ENCODE results near the gene LEP.
A peak's percentile ranks its signal among the peaks of the same experiment; 100 is the strongest.

Gene LEP

GRCh38 chr7:128197989-128198580 lies 43.0 kb upstream of the LEP start:
- no peak overlapping the region for H3K4me3 ChIP-seq (ENCODE audit: insufficient read depth in 1 of 2, low read depth in 1 of 2, low read length in 2 of 2)
- no peak overlapping the region for H2BK120ac ChIP-seq (ENCODE audit: low read depth, low read length)
- H3K9me3 ChIP-seq (ENCODE audit: control insufficient read depth, low read length) = peaks cover 38% of the 10 kb centered on the region

GRCh38 chr7:128200376-128200775 lies 40.7 kb upstream of the LEP start:
- no peak overlapping the region for H2AK5ac ChIP-seq (ENCODE audit: low read length, severe bottlenecking)
- no peak overlapping the region for H2BK120ac ChIP-seq (ENCODE audit: low read depth, low read length)
- WGBS = 84% methylated on average over 6 of the region's 6 CpGs
- H3K9me3 ChIP-seq (ENCODE audit: control insufficient read depth, low read length) = peaks cover 16% of the 10 kb centered on the region
- H3K36me3 ChIP-seq (ENCODE audit: control insufficient read depth in 1 of 2, insufficient read depth in 2 of 2, low read depth in 1 of 2, low read length in 2 of 2) = no peaks in the 10 kb centered on the region
- H3K18ac ChIP-seq (ENCODE audit: low read depth in 1 of 2, low read length in 2 of 2) = no peak overlapping the region
- H4K91ac ChIP-seq (ENCODE audit: low read length) = no peak overlapping the region
- H4K8ac ChIP-seq (ENCODE audit: low read length) = no peak overlapping the region
- no peaks in the 10 kb centered on the region for H3K79me1 ChIP-seq (replicated peaks; ENCODE audit: low read length, poor library complexity, severe bottlenecking)
- H3K9ac ChIP-seq (ENCODE audit: low read length) = no peak overlapping the region
- no peak overlapping the region for H3K4ac ChIP-seq (ENCODE audit: low read depth in 1 of 2, low read length in 2 of 2)
- H3K27me3 ChIP-seq (ENCODE audit: control insufficient read depth in 1 of 2, insufficient read depth in 1 of 2, low read length in 2 of 2) = peaks cover 60 to 65% of the 10 kb centered on the region in 2 experiments
- H3K4me1 ChIP-seq (ENCODE audit: control insufficient read depth, insufficient read depth, low read depth, low read length) = peaks cover 9% of the 10 kb centered on the region
- no peak overlapping the region for H2BK12ac ChIP-seq (ENCODE audit: low read length in 2 of 2)
- H2AFZ ChIP-seq (ENCODE audit: low read depth, low read length) = no peak overlapping the region
- no peak overlapping the region for H3K23ac ChIP-seq (ENCODE audit: low read length in 2 of 2)
- no peak for DNase-seq
- no peak overlapping the region for H3K4me2 ChIP-seq (ENCODE audit: low read length, poor library complexity, severe bottlenecking)
- H2BK5ac ChIP-seq (ENCODE audit: low read depth, low read length, poor library complexity, severe bottlenecking) = no peak overlapping the region
- no peak overlapping the region for H3K27ac ChIP-seq (ENCODE audit: low read length, poor library complexity, severe bottlenecking)
- H2BK15ac ChIP-seq (ENCODE audit: low read depth, poor library complexity, severe bottlenecking) = no peak overlapping the region
- H3K4me3 ChIP-seq (ENCODE audit: insufficient read depth in 1 of 2, low read depth in 1 of 2, low read length in 2 of 2) = no peak overlapping the region
- H3K14ac ChIP-seq (ENCODE audit: low read length in 2 of 2) = no peak overlapping the region

More at GRCh38 chr7:128197989-128198580, 43.0 kb upstream of the LEP start:
- Histone ChIP-seq H2AFZ (ENCODE audit: low read depth, low read length) (no peak overlapping the region), H3K4ac (ENCODE audit: low read depth in 1 of 2, low read length in 2 of 2) (no peak overlapping the region), H3K4me2 (ENCODE audit: low read length, poor library complexity, severe bottlenecking) (no peak overlapping the region), H3K23ac (ENCODE audit: low read length in 2 of 2) (no peak overlapping the region), H3K27me3 (ENCODE audit: control insufficient read depth in 1 of 2, insufficient read depth in 1 of 2, low read length in 2 of 2) (peaks cover 44 to 45% of the 10 kb centered on the region in 2 experiments), H3K18ac (ENCODE audit: low read depth in 1 of 2, low read length in 2 of 2) (no peak overlapping the region), H2BK5ac (ENCODE audit: low read depth, low read length, poor library complexity, severe bottlenecking) (no peak overlapping the region), H2AK5ac (ENCODE audit: low read length, severe bottlenecking) (no peak overlapping the region), H3K79me1 (replicated peaks; ENCODE audit: low read length, poor library complexity, severe bottlenecking) (no peaks in the 10 kb centered on the region), H2BK12ac (ENCODE audit: low read length in 2 of 2) (no peak overlapping the region), H3K27ac (ENCODE audit: low read length, poor library complexity, severe bottlenecking) (no peak overlapping the region), H3K9ac (ENCODE audit: low read length) (no peak overlapping the region), H3K14ac (ENCODE audit: low read length in 2 of 2) (no peak overlapping the region), H4K8ac (ENCODE audit: low read length) (no peak overlapping the region), H2BK15ac (ENCODE audit: low read depth, poor library complexity, severe bottlenecking) (no peak overlapping the region), H3K4me1 (ENCODE audit: control insufficient read depth, insufficient read depth, low read depth, low read length) (peaks cover 9% of the 10 kb centered on the region), H3K36me3 (ENCODE audit: control insufficient read depth in 1 of 2, insufficient read depth in 2 of 2, low read depth in 1 of 2, low read length in 2 of 2) (no peaks in the 10 kb centered on the region), H4K91ac (ENCODE audit: low read length) (no peak overlapping the region)
- DNase-seq = no peak
- WGBS = 81% methylated on average over 3 of the region's 4 CpGs

- H2AK5ac ChIP-seq (ENCODE audit: low read length, severe bottlenecking) = no peak overlapping the region
- no peaks in the 10 kb centered on the region for H3K36me3 ChIP-seq (ENCODE audit: control insufficient read depth in 1 of 2, insufficient read depth in 2 of 2, low read depth in 1 of 2, low read length in 2 of 2)
- H3K4ac ChIP-seq (ENCODE audit: low read depth in 1 of 2, low read length in 2 of 2) = no peak overlapping the region
- H2BK12ac ChIP-seq (ENCODE audit: low read length in 2 of 2) = no peak overlapping the region
- H3K4me3 ChIP-seq (ENCODE audit: insufficient read depth in 1 of 2, low read depth in 1 of 2, low read length in 2 of 2) = peak overlapping the region in 1 of 2 experiments; percentile 56
- H3K27me3 ChIP-seq (ENCODE audit: control insufficient read depth in 1 of 2, insufficient read depth in 1 of 2, low read length in 2 of 2) = peaks cover 68 to 72% of the 10 kb centered on the region in 2 experiments
- peak overlapping the region in 1 of 2 experiments; percentile 53 for H3K23ac ChIP-seq (ENCODE audit: low read length in 2 of 2)
- WGBS = 3% methylated on average over 37 of the region's 37 CpGs
- peaks cover 9% of the 10 kb centered on the region for H3K9me3 ChIP-seq (ENCODE audit: control insufficient read depth, low read length)
- H2AFZ ChIP-seq (ENCODE audit: low read depth, low read length) = no peak overlapping the region
- no peak overlapping the region for H3K14ac ChIP-seq (ENCODE audit: low read length in 2 of 2)
- H2BK15ac ChIP-seq (ENCODE audit: low read depth, poor library complexity, severe bottlenecking) = no peak overlapping the region
- H3K4me1 ChIP-seq (ENCODE audit: control insufficient read depth, insufficient read depth, low read depth, low read length) = peaks cover 9% of the 10 kb centered on the region
- no peak for DNase-seq
- no peak overlapping the region for H4K8ac ChIP-seq (ENCODE audit: low read length)
- H3K9ac ChIP-seq (ENCODE audit: low read length) = no peak overlapping the region
- no peak overlapping the region for H3K18ac ChIP-seq (ENCODE audit: low read depth in 1 of 2, low read length in 2 of 2)
- no peaks in the 10 kb centered on the region for H3K79me1 ChIP-seq (replicated peaks; ENCODE audit: low read length, poor library complexity, severe bottlenecking)
- no peak overlapping the region for H3K27ac ChIP-seq (ENCODE audit: low read length, poor library complexity, severe bottlenecking)
- no peak overlapping the region for H2BK120ac ChIP-seq (ENCODE audit: low read depth, low read length)
- no peak overlapping the region for H4K91ac ChIP-seq (ENCODE audit: low read length)
- no peak overlapping the region for H3K4me2 ChIP-seq (ENCODE audit: low read length, poor library complexity, severe bottlenecking)
- no peak overlapping the region for H2BK5ac ChIP-seq (ENCODE audit: low read depth, low read length, poor library complexity, severe bottlenecking)
These were observed 39.9 kb upstream of the LEP start for GRCh38 chr7:128201067-128201689.

- peaks cover 9% of the 10 kb centered on the region for H3K4me1 ChIP-seq (ENCODE audit: control insufficient read depth, insufficient read depth, low read depth, low read length)
- H3K9me3 ChIP-seq (ENCODE audit: control insufficient read depth, low read length) = peaks cover 4% of the 10 kb centered on the region
- peak overlapping the region in 1 of 2 experiments; percentile 56 for H3K4me3 ChIP-seq (ENCODE audit: insufficient read depth in 1 of 2, low read depth in 1 of 2, low read length in 2 of 2)
- no peak overlapping the region for H4K91ac ChIP-seq (ENCODE audit: low read length)
- H3K79me1 ChIP-seq (replicated peaks; ENCODE audit: low read length, poor library complexity, severe bottlenecking) = no peaks in the 10 kb centered on the region
- H3K9ac ChIP-seq (ENCODE audit: low read length) = no peak overlapping the region
- H3K14ac ChIP-seq (ENCODE audit: low read length in 2 of 2) = no peak overlapping the region
- H3K36me3 ChIP-seq (ENCODE audit: control insufficient read depth in 1 of 2, insufficient read depth in 2 of 2, low read depth in 1 of 2, low read length in 2 of 2) = no peaks in the 10 kb centered on the region
- no peak overlapping the region for H3K4me2 ChIP-seq (ENCODE audit: low read length, poor library complexity, severe bottlenecking)
- no peak overlapping the region for H2AFZ ChIP-seq (ENCODE audit: low read depth, low read length)
- DNase-seq = no peak
- no peak overlapping the region for H3K4ac ChIP-seq (ENCODE audit: low read depth in 1 of 2, low read length in 2 of 2)
- no peak overlapping the region for H2BK15ac ChIP-seq (ENCODE audit: low read depth, poor library complexity, severe bottlenecking)
- H3K23ac ChIP-seq (ENCODE audit: low read length in 2 of 2) = no peak overlapping the region
- no peak overlapping the region for H3K27ac ChIP-seq (ENCODE audit: low read length, poor library complexity, severe bottlenecking)
- WGBS = 28% methylated on average over 17 of the region's 17 CpGs
- no peak overlapping the region for H3K18ac ChIP-seq (ENCODE audit: low read depth in 1 of 2, low read length in 2 of 2)
- no peak overlapping the region for H2BK12ac ChIP-seq (ENCODE audit: low read length in 2 of 2)
- no peak overlapping the region for H2BK120ac ChIP-seq (ENCODE audit: low read depth, low read length)
- H2BK5ac ChIP-seq (ENCODE audit: low read depth, low read length, poor library complexity, severe bottlenecking) = no peak overlapping the region
- H2AK5ac ChIP-seq (ENCODE audit: low read length, severe bottlenecking) = no peak overlapping the region
- peaks cover 74 to 77% of the 10 kb centered on the region in 2 experiments for H3K27me3 ChIP-seq (ENCODE audit: control insufficient read depth in 1 of 2, insufficient read depth in 1 of 2, low read length in 2 of 2)
- H4K8ac ChIP-seq (ENCODE audit: low read length) = no peak overlapping the region
These were observed 39.4 kb upstream of the LEP start for GRCh38 chr7:128201690-128202085.
